Hematopoietic multipotent progenitor cell treated with erythropoietin and hydrocortisone succinate and interleukin-3 and kit ligand, for 17 days (in vitro differentiated cells): ENCODE measurements around the gene PRKCD.
"Not testable (repeated sequence)": the region's sequence is repeated elsewhere in the genome, so short reads cannot be mapped to it uniquely, and the experiment has no call there.

Experiments used
- DNase-seq: peaks from one replicate; pipeline ENCODE4 v3.0.0-alpha.2; 2015; ENCODE audit warnings: low spot score

Gene PRKCD

DNA sequence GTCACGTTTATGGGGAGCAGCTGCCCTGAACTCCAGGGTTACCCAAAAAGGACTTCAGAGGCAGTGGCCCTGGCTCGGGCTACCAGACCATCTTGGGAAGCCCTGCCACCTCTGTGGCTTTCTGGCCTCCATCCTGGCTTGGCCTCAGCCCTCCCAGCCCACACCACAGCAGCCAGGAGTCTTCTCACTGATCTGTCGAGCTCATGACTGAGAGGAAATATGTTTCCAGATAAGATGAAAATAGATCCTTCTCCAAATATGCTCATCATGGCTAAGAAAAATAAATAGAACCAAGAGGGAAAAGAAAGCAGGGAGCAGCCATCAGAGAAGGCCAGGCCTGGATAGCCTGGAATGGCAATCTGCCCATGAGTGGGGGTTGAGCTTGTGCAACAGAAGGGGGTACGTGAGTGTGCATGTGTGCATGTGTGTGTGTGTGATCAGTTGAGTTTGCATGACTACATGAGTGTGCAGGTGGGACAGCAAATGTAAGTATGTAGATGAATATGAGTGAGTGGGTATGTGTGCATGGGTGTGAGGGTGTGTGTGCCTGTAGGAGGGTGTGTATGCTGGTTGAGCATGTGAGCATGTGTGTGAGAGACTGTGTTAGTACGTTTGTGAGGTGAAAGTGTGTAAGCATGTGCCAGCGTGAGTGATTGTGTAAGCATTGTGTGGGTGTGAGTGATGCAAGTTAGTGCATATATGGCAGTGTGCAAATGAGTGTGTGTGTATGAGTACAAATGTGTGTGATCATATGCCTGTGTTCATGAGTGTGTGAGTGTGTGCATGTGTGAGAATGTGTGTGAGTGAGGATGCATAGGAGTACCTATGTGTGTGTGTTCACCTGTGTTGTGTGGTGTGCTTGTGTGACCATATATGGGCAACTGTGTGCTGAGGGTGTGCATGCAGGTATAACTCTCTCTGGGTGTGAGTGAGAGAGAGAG lies 20.8 kb upstream of the PRKCD start:
- no peak for DNase-seq

DNA sequence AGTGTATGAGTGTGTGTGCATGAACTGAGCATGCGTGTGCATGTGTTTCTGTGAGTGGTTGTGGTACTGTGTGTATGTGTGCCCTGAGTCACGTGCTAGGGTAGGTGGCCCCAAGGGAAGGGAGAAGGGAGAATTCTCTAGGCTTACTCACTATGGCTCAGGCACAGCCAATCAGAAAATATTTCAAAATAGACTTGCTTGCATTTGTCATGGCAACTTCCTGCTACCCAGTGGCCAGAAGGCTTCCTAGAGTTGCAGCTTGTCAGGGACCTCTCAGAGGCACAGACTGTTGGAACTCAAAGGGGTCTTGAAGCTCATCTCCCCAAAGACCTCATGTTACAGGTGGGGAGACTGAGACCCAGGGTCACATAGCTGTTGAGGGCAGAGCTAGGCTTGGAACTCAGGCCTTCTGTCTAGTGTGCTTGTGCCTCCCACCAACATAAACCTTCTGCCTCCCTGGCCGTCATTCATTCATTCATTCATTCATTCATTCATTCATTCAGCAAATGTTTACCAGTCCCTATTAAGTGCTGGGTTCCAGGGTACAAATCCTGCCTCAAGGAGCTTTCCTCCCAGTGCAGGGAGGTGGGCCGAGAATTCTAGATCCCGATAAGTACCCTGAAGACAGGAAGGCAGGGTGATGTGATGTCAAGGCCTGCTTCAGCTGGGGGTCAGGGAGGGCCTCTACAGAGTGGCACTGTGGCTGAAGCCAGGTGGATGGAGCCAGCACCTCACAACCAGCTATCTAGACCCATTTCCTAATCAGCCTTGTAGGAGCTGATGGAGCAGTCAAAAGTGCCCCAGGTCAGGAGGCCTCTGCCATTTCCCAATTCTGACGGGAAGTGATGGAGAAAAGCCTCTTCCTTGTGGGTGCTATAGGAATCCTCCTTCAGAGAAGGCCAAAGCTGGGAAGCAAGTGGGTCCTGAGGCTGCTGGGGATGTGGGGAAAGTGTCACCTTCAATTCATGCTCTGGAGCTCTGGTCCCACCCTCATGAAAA lies 19.9 kb upstream of the PRKCD start:
- DNase-seq: no peak

DNA sequence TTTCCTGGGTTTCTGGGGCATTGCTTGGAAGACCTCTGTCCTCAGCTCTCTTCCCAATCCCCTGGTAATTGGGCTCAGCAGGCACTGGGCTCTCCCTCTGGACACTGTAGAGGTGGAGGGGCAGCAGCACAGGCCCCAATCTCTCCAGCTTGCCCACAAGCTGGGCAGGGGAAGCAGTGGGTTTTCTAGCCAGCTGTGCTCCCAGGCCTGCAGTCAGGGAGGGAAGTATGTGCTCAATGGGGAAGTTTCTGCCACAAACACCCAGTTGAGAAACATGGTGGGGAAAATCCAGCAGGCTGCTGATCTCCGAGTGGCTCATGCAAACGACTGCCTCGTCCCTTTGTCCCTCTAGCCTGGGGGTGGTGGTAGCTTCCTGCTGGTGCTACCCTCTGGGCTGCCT lies 18.0 kb upstream of the PRKCD start:
- DNase-seq: no peak

DNA sequence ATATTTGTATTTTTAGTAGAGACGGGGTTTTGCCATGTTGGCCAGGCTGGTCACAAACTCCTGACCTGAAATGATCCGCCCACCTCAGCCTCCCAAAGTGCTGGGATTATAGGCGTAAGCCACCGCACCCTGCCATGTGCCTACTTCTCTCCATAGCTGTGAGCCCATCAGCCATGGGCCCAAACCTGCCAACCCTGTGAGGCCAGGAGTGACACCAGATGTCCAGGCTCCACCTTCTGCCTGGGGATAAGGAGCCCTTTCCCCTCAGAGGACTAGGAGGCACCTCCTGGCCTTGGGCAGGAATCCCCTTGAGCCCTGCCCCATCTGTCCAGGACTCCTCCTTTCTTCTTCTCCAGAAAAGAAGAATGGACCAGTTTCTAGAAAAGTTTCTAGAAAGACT lies 16.6 kb upstream of the PRKCD start:
- DNase-seq: no peak

DNA sequence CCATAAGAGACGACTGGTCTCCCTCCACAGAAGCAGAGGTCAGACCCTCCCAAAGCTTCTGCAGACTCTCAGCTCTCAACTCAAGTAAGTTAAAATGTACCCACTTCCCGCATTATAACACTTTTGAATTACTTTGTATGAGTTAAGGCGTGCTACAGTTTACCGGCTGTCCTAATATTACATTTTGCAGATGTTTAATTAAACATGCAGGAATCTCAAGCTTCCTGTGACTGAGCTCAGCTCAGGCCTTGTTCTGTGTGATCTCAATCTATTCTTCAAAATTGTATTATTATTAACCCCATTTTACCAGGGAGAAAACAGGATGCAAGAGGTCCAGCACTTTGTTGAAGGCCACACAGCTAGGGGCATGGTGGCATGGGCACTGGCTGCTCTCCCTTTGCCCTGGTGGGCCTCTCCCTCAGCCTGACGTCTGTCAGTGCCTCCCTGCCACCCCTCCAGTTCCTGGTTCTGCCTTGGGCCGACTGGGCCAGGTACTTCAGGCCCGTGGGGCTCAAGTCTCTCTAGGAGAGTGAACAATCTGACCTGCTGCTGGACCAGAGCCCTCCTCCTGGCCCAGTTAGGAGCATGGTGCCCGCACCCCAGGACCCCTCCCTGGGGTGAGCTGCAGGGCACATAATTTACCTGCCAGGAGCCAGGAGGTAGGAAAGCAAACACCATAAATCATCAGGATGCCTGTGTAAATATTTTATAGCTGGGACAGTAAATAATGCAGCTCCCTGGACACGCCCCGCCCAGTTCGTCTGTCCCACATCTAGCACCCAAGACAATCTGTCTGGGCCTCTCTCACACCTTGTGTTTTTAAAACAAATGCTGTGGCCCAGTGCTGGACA lies 15.9 kb upstream of the PRKCD start:
- DNase-seq: no peak

DNA sequence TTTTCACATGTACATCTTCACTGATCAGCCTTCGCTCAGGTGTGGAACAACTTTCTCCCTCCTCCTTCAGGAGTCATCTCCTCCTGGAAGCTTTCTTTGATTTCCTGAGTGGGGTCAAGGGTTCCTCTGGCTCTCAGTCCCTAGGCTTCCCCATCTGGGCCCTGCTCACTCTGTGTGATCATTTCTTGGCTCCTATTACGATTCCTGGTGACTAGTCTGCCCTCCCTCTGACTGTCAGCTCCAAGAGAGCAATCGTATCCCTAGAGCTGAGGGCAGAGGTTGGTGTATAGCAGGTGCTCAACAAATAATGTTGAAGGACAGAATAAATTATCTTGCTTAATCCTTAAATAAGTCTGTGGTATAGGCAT lies 15.3 kb upstream of the PRKCD start:
- DNase-seq: no peak

DNA sequence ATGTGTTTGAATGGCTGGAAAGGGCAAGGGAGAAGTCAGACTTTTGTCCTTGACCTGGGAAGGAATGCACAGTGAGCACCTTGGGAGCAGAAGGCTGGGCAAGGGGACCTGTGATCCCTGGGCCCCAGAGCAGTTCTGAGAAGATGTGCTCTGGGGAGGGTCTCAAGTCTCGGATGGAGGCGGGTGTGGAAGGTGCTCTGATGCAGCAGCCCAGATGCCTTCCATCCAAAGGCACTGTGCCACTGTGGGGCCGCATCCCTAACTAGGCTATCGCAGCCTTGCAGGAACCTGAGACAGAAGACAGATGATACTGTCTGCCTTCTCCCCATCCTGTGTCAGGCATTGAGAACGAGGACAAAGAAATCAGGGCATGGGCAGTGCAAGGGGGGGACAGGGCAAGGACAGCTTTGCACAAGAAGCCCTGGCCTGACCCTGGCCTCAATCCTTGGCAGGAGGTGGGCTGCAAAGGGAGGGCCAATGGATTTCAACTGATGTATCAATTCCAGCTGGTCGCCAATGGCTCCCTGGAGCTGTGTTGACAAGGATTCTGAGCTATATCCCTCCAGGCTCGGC lies 14.6 kb upstream of the PRKCD start:
- no peak for DNase-seq

DNA sequence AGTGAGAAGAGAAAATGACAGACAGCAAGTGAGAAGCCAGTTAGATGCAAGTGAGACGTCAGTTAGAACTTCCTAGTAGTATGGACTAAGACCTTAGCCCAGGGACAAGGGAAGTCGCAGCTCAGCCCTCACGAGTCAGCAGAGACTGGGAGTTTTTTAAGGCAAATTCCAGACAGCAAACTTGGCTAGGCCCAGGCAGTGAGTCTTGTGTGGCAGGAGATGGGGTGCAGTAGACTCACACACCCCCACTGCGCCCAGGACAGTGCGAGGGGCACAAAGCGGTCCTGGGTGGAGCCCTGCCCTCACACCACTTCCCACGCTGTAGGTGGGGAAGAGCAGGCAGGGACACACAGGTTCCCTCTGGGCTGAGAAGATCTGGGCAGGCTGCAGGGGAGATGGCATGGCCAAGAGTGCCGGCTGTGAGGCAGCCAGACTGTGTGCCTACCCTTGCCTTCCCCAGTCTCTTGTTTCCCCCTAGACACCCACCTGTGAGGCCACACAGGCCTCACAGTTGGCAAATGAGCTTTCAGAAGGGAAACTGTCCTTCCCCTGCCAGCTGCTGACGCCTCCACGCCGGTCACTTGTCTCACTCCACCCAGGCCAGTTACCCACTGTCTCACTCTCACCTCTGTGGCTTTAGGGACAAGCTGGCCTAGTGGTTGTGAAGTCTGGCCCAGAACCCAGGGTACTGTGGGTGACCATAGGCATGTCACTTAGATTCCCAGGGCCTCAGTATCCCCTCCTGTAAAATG lies 13.7 kb upstream of the PRKCD start:
- no peak for DNase-seq

DNA sequence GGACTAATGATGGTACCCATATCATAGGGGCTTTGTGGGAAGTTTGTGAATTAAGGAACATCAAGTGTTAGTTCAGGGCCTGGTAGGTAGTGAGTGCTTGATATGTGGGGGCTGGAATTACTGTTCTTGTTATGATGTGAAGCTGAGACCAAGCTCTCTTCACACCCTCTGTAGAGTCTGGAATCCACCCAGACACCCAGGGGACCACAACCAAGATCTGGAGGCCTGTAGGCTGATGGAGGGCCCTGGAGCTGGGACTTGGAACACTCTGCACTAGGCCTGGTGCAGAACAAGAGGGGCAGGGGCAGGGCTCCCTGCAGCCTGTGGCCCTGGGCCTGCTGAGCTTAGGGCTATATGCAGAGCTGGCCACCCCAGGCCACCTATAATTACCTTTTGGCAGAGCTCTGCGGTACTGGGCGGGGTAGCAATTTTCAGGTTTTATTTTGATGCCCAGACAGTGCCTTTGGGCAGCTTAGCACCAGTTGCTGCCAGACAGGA lies 13.1 kb upstream of the PRKCD start:
- DNase-seq: no peak

DNA sequence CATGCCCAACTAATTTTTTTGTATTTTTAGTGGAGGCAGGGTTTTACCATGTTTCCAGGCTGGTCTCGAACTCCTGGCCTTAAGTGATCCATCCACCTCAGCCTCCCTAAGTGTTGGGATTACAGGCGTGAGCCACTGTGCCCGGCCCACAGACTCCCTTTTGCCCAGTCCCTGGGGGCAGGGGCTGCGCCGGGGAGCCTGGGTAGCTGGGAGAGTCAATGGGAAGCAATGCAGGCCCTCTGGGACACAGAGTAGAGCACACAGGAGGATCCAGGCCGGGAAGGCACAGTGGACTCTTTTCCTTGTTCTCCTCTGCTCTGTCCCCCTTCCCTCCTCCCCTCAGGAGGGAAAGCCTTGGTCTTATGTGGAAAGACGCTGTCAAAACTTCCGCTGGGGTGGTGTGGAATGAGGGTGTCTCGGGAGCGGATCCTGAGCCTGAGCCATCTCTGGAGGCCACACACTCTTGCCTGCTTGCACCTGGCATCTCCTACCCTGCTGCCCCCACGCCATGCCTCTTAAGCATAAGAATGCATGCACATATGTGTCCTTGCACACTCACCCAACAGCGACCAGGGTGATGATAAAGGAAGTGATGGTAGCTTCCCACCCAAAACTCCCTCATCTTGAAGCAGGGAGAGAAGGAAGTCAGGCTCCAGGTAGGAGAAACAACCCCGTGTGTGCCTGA lies 11.9 kb upstream of the PRKCD start:
- DNase-seq: no peak

DNA sequence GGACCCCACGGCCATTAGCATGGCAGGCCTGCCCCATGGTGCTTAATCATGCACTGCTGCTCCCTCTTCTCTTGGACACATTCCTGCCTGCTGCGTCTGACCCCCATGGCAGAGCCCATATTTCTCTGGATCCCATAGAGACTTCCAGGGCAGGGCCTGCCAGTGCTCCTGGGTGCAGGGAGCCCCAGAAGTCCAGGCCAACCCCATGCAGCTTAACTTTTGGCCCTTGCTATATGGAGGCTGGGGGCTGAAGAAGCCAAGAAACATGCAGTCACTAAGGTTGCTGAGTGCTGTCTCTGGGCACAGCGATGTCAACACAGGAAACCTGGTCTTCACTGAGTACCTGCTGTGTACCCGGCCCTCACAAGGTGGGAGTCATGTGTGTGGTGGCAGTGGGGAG lies 11.3 kb upstream of the PRKCD start:
- no peak for DNase-seq

DNA sequence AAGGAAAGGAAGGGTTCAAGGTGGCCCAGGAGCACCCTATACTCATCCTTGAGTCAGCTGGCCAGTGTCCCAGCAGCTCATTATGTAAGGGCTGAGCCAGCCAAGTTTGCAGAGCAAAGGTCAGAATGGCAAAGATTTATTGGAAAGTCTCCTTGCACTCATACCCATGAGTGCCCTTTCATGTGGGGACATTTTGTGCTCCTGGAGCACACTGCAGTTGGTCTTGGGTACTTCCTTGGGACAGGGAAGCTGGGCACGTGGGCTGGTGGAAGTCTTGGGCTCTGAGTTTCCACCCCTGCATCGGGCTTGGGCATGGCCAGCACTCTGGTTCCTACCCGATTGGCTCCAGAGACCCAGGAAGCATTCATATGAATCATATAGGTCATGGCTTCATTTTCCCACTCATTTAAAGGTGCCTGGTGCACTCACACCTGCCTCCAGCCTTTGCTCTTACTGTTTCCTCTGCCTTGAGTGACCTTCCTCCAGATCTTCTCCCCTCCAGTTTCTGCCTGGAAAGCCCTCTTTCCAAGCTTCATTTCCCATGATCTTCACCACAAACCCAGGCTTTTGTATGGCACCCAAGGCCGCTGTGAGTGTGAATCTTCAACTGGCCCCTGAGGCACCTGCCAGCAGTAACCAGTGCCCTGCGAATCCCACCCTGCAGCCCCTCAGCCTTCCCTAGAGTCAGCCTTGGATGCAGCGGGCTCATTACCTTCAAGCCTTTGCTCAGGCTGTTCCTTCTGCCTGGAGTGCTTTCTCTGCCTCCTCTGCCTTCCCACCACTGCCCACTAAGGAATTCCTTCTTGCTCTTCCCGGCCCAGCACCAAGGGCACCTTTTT lies 10.5 kb upstream of the PRKCD start:
- no peak for DNase-seq

DNA sequence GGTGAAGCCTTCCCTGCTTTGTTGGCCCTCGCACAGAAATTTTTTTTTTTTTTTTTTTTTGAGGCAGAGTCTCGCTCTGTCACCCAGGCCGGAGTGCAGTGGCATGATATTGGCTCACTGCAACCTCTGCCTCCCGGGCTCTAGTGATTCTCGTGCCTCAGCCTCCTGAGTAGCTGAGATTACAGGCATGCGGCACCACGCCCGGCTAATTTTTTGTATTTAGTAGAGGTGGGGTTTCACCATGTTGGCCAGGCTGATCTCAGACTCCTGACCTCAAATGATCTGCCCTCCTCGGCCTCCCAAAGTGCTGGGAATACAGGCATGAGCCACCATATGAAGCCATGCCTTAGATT lies 9.9 kb upstream of the PRKCD start:
- not testable (repeated sequence) for DNase-seq

DNA sequence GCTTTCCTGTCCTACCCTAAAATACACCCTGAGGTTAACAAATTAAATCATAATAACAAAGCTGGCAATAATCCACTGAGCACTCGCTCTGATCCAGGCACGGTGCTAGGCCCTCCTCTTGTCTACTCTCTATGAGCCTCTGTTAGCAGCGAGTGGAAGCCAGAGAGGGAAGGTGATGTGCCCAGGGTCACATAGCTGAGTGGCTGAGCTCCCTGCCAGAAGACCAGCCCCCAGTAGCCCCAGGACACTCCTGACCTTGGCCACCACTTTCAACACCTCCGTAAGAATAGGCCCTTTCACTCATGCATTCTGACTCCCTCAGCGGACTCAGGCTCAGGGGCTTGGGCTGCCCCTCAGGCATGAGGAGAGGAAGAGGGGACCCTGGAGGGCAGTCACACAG lies 9.5 kb upstream of the PRKCD start:
- DNase-seq: no peak

DNA sequence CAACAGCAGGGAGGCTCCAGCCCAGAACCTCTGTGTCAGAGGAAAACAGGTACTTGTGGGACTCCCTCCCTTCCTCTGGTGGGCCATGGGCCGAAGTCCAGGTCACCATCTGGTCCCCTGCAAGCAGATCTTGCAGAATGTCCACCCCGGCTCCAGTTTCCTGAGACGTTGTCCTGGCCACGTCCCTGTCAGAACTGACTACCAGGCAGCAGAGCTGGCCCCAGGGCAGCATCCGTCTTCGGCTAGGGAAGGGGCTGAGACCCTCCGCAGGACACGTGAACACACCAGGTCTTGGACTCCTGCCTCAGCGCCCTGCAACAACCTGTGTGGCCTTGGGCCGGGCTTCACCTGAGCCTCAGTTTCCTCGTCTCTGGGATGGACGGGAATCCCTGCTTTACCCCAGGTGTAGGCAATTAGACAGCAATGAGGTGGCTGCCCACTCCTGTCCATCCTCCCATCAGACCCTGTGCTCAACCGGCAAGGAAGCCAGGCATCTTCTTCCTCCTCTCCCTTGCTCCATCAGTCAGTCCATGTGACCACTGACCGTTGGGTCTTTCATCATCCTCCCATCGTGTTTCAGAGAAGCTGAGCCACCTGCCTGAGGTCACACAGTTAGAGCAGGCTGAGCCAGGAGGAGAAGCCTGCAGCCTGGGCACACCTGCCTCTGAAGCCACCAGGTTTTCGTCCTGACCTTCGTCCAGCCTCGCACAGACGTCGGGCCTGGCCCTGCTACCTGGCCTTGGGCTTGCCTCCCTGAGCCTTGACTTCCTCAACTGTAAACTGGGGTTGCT lies 8.9 kb upstream of the PRKCD start:
- DNase-seq: no peak

DNA sequence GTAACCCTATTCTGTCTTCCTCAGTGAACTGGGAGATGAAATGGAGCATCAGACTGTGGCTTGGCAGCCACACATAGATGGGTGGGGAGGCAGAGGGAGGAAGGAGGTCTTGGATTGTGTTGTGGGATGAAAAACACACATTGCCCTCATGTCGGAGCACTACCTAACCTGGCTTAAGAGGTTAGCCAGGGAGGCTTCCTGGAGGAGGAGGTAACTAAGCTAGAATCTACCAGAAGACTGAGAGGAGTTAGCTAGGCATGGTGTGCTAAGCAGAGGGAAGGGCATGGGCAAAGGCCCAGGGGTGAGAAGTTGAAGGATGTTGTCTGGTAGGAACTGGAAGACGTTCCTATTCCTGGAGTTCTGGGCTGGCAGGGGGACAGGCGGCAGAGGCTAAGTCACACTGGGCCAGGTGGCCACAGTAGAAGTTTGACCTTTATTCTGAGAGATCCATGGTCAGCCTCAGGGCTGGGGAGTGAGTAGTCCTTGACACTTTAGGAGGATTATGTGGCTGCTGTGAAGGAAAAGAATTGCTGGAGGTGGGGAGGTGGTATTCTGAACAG lies 7.7 kb upstream of the PRKCD start:
- DNase-seq: no peak

DNA sequence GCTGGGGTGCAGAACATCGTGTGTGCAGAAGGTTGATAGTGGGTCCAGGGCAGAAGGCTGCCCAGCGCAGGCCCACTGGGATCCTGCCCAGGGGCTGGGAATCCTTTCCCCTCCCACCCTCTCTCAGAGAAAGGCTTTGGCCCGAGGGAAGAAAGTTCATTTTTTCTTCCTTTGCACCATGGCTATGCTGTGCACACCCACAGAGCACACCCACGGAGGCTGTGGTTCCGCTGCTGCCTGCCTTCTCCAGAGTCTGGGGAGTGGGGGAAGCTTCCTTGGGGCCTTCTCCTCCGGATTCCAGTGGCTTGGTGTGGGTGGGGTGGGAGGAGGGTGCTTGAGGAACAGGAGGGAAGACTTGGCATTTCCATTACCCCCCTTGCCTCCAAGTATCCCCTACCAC lies 7.0 kb upstream of the PRKCD start:
- no peak for DNase-seq

DNA sequence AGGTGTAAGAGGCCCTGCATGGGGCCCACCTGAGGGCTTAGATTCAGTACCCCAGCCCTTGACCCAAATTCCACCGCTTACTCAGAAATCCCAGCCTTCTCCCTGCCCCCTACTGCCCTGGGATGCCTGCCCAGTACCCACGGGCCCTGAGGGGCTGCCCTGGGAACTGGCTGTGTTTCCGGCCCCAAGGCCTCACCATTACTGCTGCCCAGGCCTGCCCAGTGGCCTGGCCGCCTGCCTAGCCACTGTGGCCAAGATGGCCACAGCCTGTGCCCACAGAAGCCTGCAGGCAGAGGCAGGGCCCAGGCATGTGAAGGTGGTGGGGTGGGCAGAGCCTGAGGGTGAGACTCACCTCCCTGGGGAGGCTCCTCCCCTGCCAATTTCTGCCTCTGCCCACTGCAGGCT lies 6.1 kb upstream of the PRKCD start:
- no peak for DNase-seq
